Uterus (tissue), 2 donors: ENCODE measurements around the gene CEP350.

Source experiments
- CTCF ChIP-seq, 4 experiments: fragments of 200-600 bp in 2 of 4; fragments of 450-650 bp in 2 of 4; sonication (generic) in 2 of 4; IDR thresholded peaks; one replicate each; pipeline ENCODE4 v1.5.1; 2016 to 2019; ENCODE audit warnings: antibody characterized with exemption in 4 of 4, mild to moderate bottlenecking in 2 of 4, moderate library complexity in 1 of 4
- POLR2A ChIP-seq, 2 donors: fragments of 450-650 bp; IDR thresholded peaks; one replicate each; pipeline ENCODE4 v1.6.1; 2016; ENCODE audit warnings: antibody characterized with exemption in 2 of 2, mild to moderate bottlenecking in 1 of 2, moderate library complexity in 1 of 2

- TF ChIP-seq CTCF (IDR thresholded peaks at IDR 0.05): no peak
- no peak for TF ChIP-seq POLR2A (IDR thresholded peaks at IDR 0.05)
These were observed 13.2 kb upstream of the CEP350 start for GRCh38 chr1:179941454-179941853.
